ENCODE results near the gene PHETA1.
A peak's percentile ranks its signal among the peaks of the same experiment; 100 is the strongest.
"Not testable (repeated sequence)": the region's sequence is repeated elsewhere in the genome, so short reads cannot be mapped to it uniquely, and the experiment has no call there.

PHETA1 gene

DNA sequence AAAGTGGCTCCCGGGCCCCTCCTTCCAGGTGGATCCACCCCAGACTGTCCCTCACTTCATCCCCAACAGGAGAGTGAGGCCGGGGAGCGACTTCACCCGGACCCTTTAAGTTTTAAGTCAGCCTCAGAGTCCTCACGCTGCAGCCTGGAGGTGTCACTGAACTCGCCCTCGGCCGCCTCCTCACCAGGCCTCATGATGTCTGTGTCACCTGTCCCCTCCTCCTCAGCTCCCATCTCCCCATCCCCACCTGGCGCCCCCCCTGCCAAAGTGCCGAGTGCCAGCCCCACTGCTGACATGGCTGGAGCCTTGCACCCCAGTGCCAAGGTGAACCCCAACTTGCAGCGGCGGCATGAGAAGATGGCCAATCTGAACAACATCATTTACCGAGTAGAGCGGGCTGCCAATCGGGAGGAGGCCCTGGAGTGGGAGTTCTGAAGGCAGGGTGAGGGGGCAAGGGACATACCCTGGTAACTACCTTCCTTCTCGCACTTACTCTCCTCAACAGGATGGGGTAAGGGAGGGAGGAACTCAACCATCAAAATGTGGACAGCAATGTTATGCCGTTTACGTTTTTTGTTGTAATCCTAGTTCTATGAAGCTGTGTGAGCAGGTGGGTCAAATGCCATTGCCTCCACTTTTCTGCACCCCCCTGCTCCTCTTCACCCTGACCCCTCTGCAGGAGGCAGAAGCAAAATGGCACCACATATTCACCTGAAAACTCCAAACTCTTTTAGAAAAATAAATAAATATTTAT is 20.8 kb downstream of the PHETA1 start:
- DNase-seq = no peak

DNA sequence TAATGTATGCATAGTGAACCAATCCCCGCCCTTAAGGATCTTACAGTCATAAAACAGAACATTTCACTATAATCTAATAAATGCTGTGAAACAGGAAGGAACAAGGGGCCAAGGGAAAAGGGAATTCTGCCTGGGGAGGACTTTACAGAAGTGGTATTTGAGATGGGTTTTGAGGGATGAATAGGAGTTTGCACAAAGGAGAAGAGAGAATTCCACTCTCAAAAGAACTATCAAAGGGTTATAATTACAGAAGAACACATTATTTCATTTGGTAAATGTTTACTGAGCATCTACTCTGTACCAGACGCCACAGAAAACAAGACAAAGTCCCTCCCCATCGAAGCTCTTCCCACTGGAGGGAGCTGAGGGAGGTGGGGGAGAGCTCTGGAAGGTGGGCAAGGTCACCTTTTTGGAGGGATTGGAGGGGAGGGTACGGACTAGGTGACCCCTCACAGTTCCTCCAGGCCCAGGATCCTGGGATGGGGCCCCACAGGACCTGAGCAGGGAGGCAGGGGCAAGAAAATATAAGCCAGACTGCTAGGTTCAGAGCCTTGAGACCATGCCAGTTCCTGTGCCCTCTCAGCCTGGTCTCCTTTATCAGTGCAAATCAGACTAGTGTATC is 24.5 kb downstream of the PHETA1 start:
- no peak for DNase-seq

GRCh38 chr12:111343181-111343580 is 25.7 kb downstream of the PHETA1 start:
- DNase-seq = no peak

DNA sequence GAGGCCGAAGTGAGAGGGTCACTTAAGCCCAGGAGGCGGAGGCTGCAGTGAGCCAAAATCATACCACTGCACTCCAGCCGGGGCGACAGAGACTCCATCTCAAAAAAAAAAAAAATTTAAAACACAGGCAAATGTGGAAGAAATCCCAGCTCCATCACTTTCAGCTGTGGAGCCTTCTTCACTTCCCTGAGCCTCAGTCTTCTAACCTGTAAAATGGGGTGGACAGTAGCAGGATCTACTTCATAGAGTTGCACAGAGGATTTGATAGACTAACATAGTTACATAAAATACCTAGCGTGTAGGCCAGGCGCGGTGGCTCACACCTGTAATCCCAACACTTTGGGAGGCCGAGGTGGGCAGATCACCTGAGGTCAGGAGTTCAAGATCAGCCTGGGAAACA is 26.5 kb downstream of the PHETA1 start:
- DNase-seq = no peak

- DNase-seq = no peak
Observed at GRCh38 chr12:111341426-111342065, 27.3 kb downstream of the PHETA1 start.

DNA sequence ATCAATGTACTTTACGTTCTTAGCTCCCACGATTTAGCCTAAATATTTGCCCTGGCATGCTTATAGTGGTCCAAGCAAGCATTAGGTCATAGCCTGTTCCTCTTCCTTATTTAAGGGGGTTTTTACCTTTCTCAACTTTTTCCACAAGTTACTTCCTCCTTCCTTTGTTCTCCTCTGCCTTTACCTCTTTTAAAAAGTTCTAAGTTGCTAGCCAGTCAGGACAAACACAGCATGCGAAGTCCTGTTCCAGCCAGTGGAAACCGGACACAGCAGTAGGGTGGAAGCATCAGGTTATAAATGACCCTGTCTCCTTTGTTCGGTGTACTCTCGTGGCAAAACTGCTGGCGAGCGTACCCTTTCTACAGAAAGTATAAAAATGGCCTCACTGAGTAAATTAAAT is 28.2 kb downstream of the PHETA1 start:
- DNase-seq = not testable (repeated sequence)

DNA sequence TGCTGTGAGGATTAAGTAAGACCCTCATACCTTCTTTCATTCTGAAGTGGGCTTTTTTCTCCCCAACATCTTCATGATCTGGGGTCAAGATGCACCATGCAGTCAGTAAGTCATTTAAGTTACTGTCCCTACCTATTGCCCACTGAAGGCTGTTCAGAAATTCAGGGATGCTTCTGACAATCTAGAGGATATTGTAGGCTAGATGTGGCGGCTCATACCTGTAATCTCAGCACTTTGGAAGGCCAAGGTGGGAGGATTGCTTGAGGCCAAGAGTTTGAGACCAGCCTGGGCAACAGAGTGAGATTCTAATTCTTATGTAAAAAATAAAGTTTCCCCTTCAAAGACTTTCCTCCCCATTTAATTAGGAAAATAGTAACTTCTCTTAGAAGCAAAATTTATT is 28.7 kb downstream of the PHETA1 start:
- no peak for DNase-seq

DNA sequence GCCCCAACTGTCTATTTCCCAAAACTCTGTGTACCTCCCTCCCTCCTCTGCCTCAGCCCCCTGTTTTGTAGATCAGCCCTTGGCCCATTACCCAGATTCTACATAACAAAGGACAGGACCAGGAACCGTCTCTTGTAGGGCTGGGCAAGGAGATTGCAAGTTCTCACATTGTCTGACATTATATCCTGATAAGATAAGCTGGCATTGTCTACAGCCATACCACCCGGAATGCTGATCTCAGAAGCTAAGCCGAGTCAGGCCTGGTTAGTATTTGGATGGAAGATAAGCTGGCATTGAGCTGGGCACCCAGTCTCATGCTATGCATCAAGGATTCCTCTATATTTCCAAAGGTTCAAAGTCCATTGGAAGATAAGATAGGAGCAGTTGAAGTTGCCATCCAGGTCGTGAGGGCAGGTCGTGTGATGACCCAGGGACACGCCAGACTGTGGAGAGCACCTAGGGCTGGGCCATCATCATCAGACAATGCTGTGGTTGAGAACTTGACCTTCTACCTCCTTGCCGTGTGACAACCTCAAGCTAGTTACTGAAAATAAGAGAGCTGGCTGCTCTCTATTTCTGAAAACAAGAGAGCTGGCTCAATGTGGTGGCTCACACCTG is 29.5 kb downstream of the PHETA1 start:
- no peak for DNase-seq

DNA sequence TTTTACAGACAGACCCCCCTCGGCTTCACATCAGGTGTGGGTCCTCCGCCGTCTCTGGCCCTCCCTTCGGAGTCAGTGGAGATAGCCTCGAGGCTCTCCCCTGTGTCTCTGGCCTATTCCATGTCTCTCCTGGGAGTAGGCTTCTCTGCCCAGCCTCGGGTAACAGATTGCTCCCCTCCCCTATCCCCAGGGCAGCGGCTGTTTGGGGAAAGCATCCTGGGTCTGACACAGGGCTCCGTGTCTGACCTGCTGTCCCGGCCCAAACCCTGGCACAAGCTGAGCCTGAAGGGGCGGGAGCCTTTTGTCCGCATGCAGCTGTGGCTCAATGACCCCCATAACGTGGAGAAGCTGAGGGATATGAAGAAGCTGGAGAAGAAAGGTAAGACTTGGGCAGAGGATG is 30.8 kb downstream of the PHETA1 start:
- DNase-seq = no peak

- no peak for DNase-seq
Observed at GRCh38 chr12:111337371-111337770, 31.5 kb downstream of the PHETA1 start.

- DNase-seq = not testable (repeated sequence)
Observed at GRCh38 chr12:111336411-111336810, 32.5 kb downstream of the PHETA1 start.

DNA sequence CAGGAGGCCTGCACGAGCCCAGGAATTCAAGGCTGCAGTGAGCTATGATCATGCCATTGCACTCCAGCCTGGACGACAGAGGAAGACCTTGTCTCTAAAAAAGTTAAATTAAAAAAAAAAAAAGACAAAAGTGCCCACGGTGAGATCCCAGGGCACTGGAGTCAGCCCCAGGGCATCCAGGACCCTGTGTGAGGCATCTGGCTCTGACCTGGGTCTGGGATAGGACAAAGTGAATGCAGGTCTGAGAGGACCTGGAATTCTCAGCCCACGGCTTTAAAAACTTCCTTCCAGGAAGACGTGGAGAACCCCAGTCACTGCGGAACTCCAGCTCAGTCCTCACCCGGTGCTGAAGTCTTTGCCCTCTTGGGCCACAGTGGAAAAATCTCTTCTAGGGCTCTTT is 33.1 kb downstream of the PHETA1 start:
- DNase-seq = no peak

DNA sequence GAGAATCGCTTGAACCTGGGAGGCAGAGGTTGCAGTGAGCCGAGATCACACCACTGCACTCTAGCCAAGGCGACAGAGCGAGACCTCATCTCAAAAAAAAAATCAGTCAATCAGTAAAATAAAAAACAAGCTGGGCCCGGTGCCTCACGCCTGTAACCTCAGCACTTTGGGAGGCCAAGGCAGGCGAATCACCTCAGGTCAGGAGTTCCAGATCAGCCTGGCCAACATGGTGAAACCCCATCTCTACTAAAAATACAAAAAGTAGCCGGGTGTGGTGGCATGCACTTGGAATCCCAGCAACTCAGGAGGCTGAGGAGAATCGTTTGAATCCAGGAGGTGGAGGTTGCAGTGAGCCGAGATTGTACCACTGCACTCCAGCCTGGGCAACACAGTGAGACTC is 33.6 kb downstream of the PHETA1 start:
- not testable (repeated sequence) for DNase-seq

DNA sequence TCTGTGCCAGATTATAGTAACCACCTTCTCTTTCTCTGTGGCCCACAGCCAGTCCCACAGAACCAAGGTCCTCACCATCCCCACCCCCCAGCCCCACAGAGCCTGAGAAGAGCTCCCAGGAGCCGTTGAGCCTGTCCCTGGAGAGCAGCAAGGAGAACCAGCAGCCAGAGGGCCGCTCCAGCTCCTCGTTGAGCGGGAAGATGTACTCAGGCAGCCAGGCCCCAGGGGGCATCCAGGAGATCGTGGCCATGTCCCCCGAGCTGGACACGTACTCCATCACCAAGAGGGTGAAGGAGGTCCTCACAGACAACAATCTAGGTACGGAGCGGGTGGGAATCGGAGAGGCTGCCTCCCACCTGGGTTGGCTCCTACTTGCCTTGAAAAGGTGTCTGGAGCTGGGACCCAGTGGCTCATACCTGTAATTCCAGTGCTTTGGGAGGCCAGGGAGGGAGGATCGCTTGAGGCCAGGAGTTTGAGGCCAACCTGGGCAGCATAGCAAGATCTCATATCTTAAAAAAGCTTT is 34.4 kb downstream of the PHETA1 start:
- DNase-seq = no peak

GRCh38 chr12:111330800-111331752 is 37.8 kb downstream of the PHETA1 start:
- DNase-seq = peak; percentile 19

- no peak for DNase-seq
Observed at GRCh38 chr12:111328138-111328537, 40.8 kb downstream of the PHETA1 start.

DNA sequence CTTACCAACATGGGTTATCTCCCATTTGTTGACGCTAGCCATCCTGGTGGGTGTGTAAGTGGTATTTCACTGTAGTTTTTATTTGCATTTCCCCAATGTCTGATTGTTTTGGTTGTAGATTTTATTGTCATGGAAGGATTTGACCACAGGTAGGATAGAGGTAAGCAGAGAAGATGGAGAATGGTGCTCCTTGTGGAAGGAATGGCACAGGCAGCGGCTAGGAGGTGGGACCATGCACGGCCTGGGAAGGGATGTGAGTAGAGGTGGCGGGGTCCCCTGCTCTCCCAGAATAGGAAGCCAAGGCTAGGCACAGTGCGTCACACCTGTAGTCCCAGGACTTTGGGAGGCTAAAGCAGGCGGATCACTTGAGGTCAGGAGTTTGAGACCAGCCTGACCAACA is 41.4 kb downstream of the PHETA1 start:
- DNase-seq = no peak

DNA sequence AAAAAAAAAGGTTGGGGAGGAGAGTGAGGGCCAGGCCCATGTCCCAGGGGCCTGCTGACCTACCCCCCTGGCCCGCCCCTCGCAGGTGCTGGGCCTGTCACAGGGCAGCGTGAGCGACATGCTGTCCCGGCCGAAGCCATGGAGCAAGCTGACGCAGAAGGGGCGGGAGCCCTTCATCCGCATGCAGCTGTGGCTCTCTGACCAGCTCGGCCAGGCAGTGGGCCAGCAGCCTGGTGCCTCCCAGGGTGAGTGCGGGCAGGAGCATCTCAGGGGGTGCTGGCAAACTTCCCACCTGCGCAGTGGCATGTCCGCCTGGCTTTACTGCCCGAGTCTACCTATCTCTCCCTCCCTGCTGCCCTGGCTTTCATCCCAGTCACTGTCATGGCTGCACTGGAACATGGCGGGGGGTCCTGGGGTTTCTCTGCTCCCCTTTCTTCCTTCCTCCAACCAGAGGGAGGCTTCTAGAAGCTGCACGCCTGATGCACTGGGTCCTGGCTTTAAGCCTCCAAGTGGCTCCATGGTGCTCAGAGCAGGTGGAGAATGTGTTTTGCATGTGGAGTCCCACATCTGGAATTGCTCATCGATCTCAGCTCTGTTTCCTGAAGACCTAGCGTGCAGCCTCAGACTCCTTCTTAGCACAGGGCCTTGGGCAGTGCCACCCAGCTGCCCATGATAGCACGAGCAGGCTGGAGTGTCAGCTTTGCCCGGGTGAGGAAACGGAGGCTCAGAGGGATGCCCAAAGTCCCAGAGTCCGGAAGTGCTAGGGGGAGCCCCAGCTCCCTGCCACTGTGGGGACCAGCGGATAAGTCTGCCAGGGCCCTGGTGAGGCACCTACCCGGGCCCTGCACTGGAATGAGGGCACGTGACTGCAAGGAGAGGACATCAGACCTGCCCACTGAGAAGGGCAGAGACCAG is 46.3 kb downstream of the PHETA1 start:
- DNase-seq = no peak

GRCh38 chr12:111321317-111321716 is 47.6 kb downstream of the PHETA1 start:
- DNase-seq = no peak

DNA sequence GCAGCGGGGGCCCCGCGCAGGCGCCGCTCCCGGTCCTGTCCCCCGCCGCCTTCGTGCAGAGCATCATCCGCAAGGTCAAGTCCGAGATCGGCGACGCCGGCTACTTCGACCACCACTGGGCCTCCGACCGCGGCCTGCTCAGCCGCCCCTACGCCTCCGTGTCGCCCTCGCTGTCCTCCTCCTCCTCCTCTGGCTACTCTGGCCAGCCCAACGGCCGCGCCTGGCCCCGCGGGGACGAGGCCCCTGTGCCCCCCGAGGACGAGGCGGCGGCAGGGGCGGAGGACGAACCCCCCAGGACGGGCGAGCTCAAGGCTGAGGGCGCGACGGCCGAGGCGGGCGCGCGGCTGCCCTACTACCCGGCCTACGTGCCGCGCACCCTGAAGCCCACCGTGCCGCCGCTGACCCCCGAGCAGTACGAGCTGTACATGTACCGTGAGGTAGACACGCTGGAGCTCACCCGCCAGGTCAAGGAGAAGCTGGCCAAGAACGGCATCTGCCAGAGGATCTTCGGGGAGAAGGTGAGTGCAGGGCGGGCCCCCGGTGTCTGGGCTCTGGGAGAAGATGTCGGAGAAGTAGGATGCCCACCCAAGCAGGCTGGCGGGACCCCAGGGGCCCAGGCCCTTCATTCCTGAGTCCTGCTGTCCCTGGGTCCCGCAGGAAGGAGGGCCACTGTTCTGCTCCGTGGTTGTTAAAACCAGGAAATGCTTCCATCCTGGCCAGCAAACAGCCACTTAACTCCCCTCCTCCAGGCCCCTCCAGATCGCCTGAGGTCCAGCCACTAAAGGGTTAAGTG is 48.4 kb downstream of the PHETA1 start:
- no peak for DNase-seq

Measured in DMS153 (cell line).